HepG2 (cell line): ENCODE data around the gene VENTX. TPM values are rescaled to one million over a fixed set of nuclear protein-coding genes. Genes with fewer than 3 reads are reported as not detected.

ENCODE experiments used
- ELF3 ChIP-seq: IDR thresholded peaks from 2 replicates; pipeline ENCODE4 v1.6.1; 2016; ENCODE audit warnings: missing genetic modification reagents, missing compliant biosample characterization
- FOXO1 ChIP-seq: sonication (generic); formaldehyde crosslinking; IDR thresholded peaks from 2 replicates; pipeline ENCODE4 v1.4.0; 2020; ENCODE audit warnings: missing genetic modification reagents
- MTF2 ChIP-seq: sonication (generic); formaldehyde crosslinking; IDR thresholded peaks from 2 replicates; pipeline ENCODE4 v1.5.0; 2020; ENCODE audit warnings: missing genetic modification reagents, borderline replicate concordance
- SP140L ChIP-seq: sonication (generic); formaldehyde crosslinking; IDR thresholded peaks from 2 replicates; pipeline ENCODE4 v1.4.0; 2020; ENCODE audit warnings: missing genetic modification reagents, borderline replicate concordance
- YY1 ChIP-seq: IDR thresholded peaks from 2 replicates; pipeline ENCODE4 v1.6.1; 2011; ENCODE audit warnings: low read length, low read depth, moderate library complexity, mild to moderate bottlenecking; ENCODE audit not compliant: insufficient read depth, insufficient replicate concordance
- ZNF12 ChIP-seq: sonication (generic); formaldehyde crosslinking; IDR thresholded peaks from 2 replicates; pipeline ENCODE4 v1.5.0; 2020; ENCODE audit warnings: missing genetic modification reagents
- ZNF124 ChIP-seq: sonication (generic); formaldehyde crosslinking; IDR thresholded peaks from 2 replicates; pipeline ENCODE4 v1.4.0; 2020; ENCODE audit warnings: missing genetic modification reagents
- ZNF232 ChIP-seq: sonication (generic); formaldehyde crosslinking; IDR thresholded peaks from 2 replicates; pipeline ENCODE4 v1.4.0; 2020; ENCODE audit warnings: missing genetic modification reagents, borderline replicate concordance
- polyA plus RNA-seq, 8 experiments: library from polyadenylated mRNA; depleted of rRNA in 3 of 8; stranded (reverse) in 7 of 8; unstranded in 1 of 8; fragments of >200 nt; fragmentation: Illumina TruSeq in 4 of 8; extraction: Trizol in 4 of 8; gene quantifications; 2 replicates each; pipeline versions ENCODE4 v1.2.1 to v1.2.3, GENCODE V29; 2011 to 2016; ENCODE audit warnings: low read depth in 4 of 8, missing spikeins in 1 of 8, mixed read lengths in 1 of 8; ENCODE audit not compliant: insufficient read depth in 1 of 8
- total RNA-seq, 5 experiments: library from RNA; depleted of rRNA; stranded (reverse); fragments of >200 nt; fragmentation: Illumina TruSeq; extraction: Trizol; gene quantifications; 2 replicates each; pipeline ENCODE4 v1.2.3, GENCODE V29; 2016; ENCODE audit warnings: low read depth in 1 of 5
- TF ChIP-seq, protein P1 (sequence below): sonication (generic); formaldehyde crosslinking; IDR thresholded peaks from 2 replicates; pipeline ENCODE4 v1.4.0; 2020; ENCODE audit warnings: missing genetic modification reagents
- TF ChIP-seq, protein P2 (sequence below): sonication (generic); formaldehyde crosslinking; IDR thresholded peaks from 2 replicates; pipeline ENCODE4 v1.4.0; 2020; ENCODE audit warnings: missing genetic modification reagents
- TF ChIP-seq, protein P3 (sequence below): sonication (generic); formaldehyde crosslinking; IDR thresholded peaks from 2 replicates; pipeline ENCODE4 v1.8.1; 2022; ENCODE audit warnings: mild to moderate bottlenecking, missing genetic modification reagents
- TF ChIP-seq, protein P4 (sequence below): sonication (generic); formaldehyde crosslinking; IDR thresholded peaks from 2 replicates; pipeline ENCODE4 v1.5.0; 2020; ENCODE audit warnings: mild to moderate bottlenecking, missing genetic modification reagents

VENTX gene
- total and polyA plus RNA-seq, 2 of the 13 experiments (the other 11 are each of a cell fraction or from before 2014, with no cell fraction given) = not detected

DNA sequence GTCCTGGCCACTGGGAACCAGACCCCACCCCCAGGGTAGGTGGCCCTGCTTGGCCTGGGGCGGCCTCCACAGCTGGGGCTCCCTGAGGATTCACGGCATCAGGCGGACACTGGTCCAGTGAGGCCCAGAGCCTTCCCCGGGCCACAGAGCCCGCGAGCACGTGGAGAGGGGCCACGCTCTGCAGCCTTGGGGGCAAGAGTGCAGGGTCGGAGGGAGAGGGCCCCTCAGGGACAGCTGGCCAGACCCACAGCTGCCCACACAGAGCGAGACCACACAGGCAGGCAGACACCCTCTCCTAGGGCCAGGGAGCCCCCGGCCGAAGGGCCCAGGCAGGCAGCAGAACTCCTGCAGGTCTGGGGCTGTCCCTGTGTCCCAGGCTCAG lies 10.7 kb downstream of the VENTX start (continued):
- TF ChIP-seq ZNF124 = no peak
- TF ChIP-seq, protein P1, sequence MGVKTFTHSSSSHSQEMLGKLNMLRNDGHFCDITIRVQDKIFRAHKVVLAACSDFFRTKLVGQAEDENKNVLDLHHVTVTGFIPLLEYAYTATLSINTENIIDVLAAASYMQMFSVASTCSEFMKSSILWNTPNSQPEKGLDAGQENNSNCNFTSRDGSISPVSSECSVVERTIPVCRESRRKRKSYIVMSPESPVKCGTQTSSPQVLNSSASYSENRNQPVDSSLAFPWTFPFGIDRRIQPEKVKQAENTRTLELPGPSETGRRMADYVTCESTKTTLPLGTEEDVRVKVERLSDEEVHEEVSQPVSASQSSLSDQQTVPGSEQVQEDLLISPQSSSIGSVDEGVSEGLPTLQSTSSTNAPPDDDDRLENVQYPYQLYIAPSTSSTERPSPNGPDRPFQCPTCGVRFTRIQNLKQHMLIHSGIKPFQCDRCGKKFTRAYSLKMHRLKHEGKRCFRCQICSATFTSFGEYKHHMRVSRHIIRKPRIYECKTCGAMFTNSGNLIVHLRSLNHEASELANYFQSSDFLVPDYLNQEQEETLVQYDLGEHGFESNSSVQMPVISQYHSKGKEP = no peak
- TF ChIP-seq YY1 = no peak
- no peak for TF ChIP-seq FOXO1 (CRISPR knock-in tag)
- TF ChIP-seq, protein P2, sequence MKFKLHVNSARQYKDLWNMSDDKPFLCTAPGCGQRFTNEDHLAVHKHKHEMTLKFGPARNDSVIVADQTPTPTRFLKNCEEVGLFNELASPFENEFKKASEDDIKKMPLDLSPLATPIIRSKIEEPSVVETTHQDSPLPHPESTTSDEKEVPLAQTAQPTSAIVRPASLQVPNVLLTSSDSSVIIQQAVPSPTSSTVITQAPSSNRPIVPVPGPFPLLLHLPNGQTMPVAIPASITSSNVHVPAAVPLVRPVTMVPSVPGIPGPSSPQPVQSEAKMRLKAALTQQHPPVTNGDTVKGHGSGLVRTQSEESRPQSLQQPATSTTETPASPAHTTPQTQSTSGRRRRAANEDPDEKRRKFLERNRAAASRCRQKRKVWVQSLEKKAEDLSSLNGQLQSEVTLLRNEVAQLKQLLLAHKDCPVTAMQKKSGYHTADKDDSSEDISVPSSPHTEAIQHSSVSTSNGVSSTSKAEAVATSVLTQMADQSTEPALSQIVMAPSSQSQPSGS = no peak
- TF ChIP-seq, protein P3, sequence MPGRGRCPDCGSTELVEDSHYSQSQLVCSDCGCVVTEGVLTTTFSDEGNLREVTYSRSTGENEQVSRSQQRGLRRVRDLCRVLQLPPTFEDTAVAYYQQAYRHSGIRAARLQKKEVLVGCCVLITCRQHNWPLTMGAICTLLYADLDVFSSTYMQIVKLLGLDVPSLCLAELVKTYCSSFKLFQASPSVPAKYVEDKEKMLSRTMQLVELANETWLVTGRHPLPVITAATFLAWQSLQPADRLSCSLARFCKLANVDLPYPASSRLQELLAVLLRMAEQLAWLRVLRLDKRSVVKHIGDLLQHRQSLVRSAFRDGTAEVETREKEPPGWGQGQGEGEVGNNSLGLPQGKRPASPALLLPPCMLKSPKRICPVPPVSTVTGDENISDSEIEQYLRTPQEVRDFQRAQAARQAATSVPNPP (CRISPR knock-in tag) = no peak
- no peak for TF ChIP-seq SP140L (CRISPR knock-in tag)
- no peak for TF ChIP-seq ZNF232 (CRISPR knock-in tag)
- no peak for TF ChIP-seq ZNF12
- TF ChIP-seq, protein P4, sequence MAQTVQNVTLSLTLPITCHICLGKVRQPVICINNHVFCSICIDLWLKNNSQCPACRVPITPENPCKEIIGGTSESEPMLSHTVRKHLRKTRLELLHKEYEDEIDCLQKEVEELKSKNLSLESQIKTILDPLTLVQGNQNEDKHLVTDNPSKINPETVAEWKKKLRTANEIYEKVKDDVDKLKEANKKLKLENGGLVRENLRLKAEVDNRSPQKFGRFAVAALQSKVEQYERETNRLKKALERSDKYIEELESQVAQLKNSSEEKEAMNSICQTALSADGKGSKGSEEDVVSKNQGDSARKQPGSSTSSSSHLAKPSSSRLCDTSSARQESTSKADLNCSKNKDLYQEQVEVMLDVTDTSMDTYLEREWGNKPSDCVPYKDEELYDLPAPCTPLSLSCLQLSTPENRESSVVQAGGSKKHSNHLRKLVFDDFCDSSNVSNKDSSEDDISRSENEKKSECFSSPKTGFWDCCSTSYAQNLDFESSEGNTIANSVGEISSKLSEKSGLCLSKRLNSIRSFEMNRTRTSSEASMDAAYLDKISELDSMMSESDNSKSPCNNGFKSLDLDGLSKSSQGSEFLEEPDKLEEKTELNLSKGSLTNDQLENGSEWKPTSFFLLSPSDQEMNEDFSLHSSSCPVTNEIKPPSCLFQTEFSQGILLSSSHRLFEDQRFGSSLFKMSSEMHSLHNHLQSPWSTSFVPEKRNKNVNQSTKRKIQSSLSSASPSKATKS (CRISPR knock-in tag) = no peak
- no peak for TF ChIP-seq ELF3 (CRISPR knock-in tag)
- no peak for TF ChIP-seq MTF2 (CRISPR knock-in tag)
